NCI-H2171 (cell line): ENCODE results near the gene FCRL5.

ENCODE experiments used
- DNase-seq: peaks from one replicate; lab custom pipeline; 2025; lab: John Stamatoyannopoulos, UW

FCRL5 gene

GRCh38 chr1:157523774-157524493, 28.4 kb downstream of the FCRL5 start:
- no peak for DNase-seq

GRCh38 chr1:157521056-157521455, 31.3 kb downstream of the FCRL5 start:
- DNase-seq: no peak

- DNase-seq: no peak
Observed at GRCh38 chr1:157520386-157520935, 31.9 kb downstream of the FCRL5 start.

GRCh38 chr1:157519451-157519850, 32.9 kb downstream of the FCRL5 start:
- DNase-seq: no peak

GRCh38 chr1:157517016-157517415, 35.3 kb downstream of the FCRL5 start:
- no peak for DNase-seq

GRCh38 chr1:157515709-157516108, 36.6 kb downstream of the FCRL5 start:
- DNase-seq: no peak

- DNase-seq: no peak
Observed at GRCh38 chr1:157515141-157515540, 37.2 kb downstream of the FCRL5 start.

GRCh38 chr1:157512036-157512969, 40.0 kb downstream of the FCRL5 start:
- no peak for DNase-seq

GRCh38 chr1:157509546-157510232, 42.6 kb downstream of the FCRL5 start:
- DNase-seq: no peak

- peak; percentile 7 for DNase-seq
Observed at GRCh38 chr1:157505481-157506272, 46.6 kb downstream of the FCRL5 start.

GRCh38 chr1:157504646-157505045, 47.7 kb downstream of the FCRL5 start:
- DNase-seq: no peak

GRCh38 chr1:157499521-157499920, 52.8 kb downstream of the FCRL5 start:
- DNase-seq: no peak

- no peak for DNase-seq
Observed at GRCh38 chr1:157498736-157499090, 53.6 kb downstream of the FCRL5 start.

GRCh38 chr1:157497987-157498735, 54.2 kb downstream of the FCRL5 start:
- no peak for DNase-seq

- DNase-seq: no peak
Observed at GRCh38 chr1:157497284-157497683, 55.0 kb downstream of the FCRL5 start.

- DNase-seq: no peak
Observed at GRCh38 chr1:157496121-157496526, 56.2 kb downstream of the FCRL5 start.

GRCh38 chr1:157495285-157495684, 57.0 kb downstream of the FCRL5 start:
- DNase-seq: no peak

- DNase-seq: no peak
Observed at GRCh38 chr1:157494093-157494492, 58.2 kb downstream of the FCRL5 start.

GRCh38 chr1:157490467-157491165, 61.7 kb downstream of the FCRL5 start:
- DNase-seq: no peak

- DNase-seq: no peak
Observed at GRCh38 chr1:157488156-157488555, 64.2 kb downstream of the FCRL5 start.
